Measurements from ENCODE around the gene GARIN3.

Gene GARIN3

DNA sequence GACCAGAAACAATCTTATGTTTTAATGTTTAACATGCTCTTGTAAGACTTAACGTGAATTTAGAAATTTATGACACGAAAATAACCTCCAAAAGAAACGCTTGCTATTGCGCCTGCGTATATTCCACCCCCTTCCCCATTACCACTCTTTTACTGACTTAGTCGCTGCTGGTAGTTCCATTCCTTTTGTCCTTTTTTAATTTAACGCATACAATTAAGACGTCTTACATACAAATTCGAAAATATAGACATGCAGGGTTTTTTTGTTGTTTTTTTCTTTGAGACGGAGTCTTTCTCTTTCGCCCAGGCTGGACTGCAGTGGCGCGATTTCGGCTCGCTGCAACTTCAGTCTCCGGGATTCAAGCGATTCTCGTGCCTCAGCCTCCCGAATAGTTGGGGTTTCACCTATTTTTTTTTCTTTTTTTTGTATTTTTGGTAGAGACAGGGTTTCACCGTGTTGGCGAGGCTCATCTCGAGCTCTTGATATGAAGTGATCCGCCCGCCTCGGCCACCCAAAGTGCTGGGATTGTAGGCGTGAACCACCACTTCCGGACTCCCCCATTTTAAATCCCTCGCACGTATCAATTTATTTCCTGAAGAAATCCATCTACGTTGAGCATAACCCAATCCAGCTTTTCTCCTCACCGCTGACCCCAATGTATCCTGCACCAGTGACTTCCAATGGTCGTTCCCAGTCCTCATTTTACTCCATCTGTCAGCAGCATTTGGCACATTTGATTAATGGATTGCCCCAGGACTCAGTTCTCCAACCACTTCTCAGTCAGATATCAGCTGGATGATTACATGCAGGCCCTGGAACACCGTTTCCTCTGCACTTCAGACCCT lies 22.7 kb downstream of the GARIN3 start:
- peak; percentile 61 for DNase-seq

- DNase-seq = peak; percentile 99
Measured at GRCh38 chr5:157142317-157143126, 23.5 kb downstream of the GARIN3 start, which contains the start of gene MED7. Gene MED7, minus strand, starts transcription at chr5:157142865. Its CDS starts 3,434 bp downstream, at chr5:157139431.

DNA sequence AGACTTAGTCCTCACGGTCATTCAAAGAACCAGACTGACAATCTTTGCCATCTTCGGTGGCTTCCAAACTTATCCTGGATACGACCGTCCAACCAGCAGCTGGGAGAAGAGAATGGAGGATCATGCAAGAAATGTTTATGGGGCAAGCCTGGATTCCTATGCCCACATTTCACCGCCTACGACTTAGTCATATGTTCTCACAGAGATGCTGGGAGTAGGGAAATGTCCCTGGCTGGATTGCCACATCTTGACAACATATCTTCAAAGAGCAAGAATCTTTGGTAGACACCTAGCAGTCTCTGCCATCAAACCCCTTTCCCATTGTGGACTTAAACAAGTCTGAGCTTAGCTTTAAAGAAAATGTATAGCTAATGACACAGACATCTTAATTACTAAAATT lies 28.4 kb downstream of the GARIN3 start:
- DNase-seq = no peak

GRCh38 chr5:157132281-157132612 lies 33.8 kb downstream of the GARIN3 start:
- no peak for DNase-seq

- no peak for DNase-seq
Measured at GRCh38 chr5:157130925-157131324, 35.1 kb downstream of the GARIN3 start.

DNA sequence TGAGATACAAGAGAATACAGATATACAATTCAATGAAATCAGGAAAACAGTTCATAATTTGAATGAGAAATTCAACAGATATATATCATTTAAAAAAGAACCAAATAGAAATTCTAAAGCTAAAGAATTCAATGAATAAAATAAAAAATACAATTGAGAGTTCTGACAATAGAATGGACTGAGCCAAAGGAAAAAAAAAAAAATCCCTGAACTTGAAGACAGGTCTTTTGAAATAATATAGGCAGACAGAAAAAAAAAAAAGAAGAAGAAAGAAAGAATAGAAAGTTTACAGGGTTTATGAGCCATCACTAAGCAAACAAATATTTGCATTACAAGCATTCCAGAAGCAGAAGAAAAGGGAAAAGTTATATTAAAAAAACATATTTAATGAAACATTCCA lies 44.4 kb downstream of the GARIN3 start:
- DNase-seq = no peak

DNA sequence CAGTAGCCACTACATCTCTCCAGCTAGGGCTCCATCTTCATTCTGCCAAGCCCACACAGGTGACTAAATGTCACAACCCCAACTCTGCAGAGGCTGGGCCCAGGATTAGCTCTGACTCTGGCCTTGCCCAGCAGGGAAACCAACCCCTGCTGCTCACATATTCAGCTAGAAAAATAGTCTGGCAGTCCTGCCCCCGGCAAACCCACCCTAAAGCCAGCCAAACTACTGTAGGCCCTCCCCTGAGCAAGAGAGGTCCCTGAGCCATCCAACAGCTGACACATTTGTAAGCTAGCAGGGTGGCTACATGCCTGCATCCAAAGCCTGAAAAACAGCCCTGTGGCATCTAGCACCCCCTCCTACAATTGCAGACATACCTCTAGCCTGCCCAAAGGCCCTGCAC lies 46.0 kb downstream of the GARIN3 start:
- no peak for DNase-seq

GRCh38 chr5:157116483-157116954 lies 49.5 kb downstream of the GARIN3 start:
- DNase-seq = no peak

DNA sequence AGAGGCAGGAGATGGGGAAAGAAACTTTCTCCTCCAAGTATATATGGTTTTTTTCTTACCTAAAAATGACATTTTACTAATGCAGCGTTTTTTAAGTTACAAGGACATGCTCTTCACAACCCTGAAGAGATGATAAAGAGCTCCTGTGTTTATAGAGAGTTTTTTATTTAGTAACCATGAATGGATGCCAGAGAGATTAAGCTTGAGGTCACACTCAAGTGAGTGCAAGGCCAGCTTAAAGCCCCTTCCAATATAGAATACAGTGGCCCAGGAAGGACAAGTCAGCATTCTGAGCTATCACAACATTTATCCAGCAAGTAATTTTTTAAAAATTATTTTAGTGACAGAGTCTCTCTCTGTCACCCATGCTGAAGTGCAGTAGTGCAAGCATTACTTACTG lies 50.6 kb downstream of the GARIN3 start:
- DNase-seq = no peak

GRCh38 chr5:157115012-157115411 lies 51.1 kb downstream of the GARIN3 start:
- DNase-seq = no peak

GRCh38 chr5:157113002-157113401 lies 53.1 kb downstream of the GARIN3 start:
- DNase-seq = no peak

Data from CD4-positive, alpha-beta T cell treated with Interleukin-21 for 1 hour (primary cell).